ENCODE measurements around the gene OAS3.

- TF ChIP-seq CTCF (conservative IDR thresholded peaks at IDR 0.05 in 1 of 2, IDR thresholded peaks at IDR 0.05 in 1 of 2; ENCODE audit: extremely low read depth in 1 of 2, insufficient read depth in 1 of 2, low read depth in 1 of 2, low read length in 2 of 2) = no peak
- TF ChIP-seq EZH2 (IDR thresholded peaks at IDR 0.05; ENCODE audit: borderline replicate concordance, low read length) = no peak
These were observed 34.9 kb downstream of the OAS3 start for GRCh38 chr12:112973011-112973735.

Data from mammary epithelial cell (primary cell).